Measurements from ENCODE around the gene NUMB. TPM values are rescaled to one million over a fixed set of nuclear protein-coding genes. Genes with fewer than 3 reads are reported as not detected.

The NUMB gene
- total and polyA plus RNA-seq, 3 experiments from 2014 or later, result 36.5 to 39.0 (median 38.5) TPM

DNA sequence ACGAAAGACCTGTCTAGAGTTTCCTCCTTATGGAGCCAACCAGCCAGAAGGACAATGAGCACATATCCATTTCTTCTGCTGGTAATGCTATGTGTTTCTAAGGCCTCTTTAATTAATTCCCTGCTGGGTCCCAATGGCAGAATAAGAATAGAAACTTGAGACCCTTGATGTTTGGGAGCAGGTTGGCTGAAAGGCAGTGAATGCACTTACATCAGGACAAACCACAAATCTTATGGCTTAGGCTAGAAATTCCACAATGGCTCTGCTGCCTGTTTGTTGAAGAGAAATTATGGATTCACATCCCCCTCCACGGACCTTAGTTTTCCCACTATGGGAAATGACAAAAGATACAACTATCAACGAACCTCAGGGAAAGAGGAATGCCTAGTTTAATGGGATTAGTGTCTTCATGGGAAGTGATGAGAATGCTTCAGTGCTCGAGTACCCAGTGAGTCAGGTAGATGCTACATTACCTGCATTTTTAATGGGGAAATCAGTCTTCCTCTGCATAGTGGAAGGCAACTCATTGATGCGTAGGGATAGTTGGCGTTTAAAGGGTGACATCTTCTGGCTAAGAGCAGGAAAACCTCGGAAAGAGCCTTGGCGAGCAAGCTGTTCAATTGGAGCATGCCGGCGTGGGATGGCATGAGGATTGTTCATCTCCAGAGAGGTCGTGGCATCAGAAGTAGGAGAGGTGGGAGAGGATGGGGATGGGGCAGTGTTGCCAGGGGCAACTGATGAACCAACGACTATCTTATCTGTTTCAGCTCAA is 174.6 kb downstream of the NUMB start:
- H3K36me3 Mint-ChIP-seq, result peaks cover 10 to 75% (median 35%) of the 10 kb centered on the region in 3 donors
- peaks cover 32% of the 10 kb centered on the region for H3K36me3 ChIP-seq (ENCODE audit: insufficient read depth, low read length)
- ChIA-PET CTCF (no interaction called here), POLR2A (no interaction called here)
- H3K4me1 Mint-ChIP-seq, result peaks cover 5 to 12% (median 7%) of the 10 kb centered on the region in 3 donors
- H3K4me3 ChIP-seq (ENCODE audit: low read length), result no peak overlapping the region
- H3K9me3 ChIP-seq (ENCODE audit: low read length), result no peaks in the 10 kb centered on the region
- H3K27me3 ChIP-seq (ENCODE audit: insufficient read depth, low read length, poor library complexity, severe bottlenecking), result no peaks in the 10 kb centered on the region
- no peak overlapping the region for H3K4me3 Mint-ChIP-seq
- H3K9me3 Mint-ChIP-seq, result no peaks in the 10 kb centered on the region
- peaks cover 0 to 2% of the 10 kb centered on the region in 2 donors for H3K27me3 Mint-ChIP-seq
- peak overlapping the region in 2 of 8 donors; percentile 51 to 52 for H3K27ac Mint-ChIP-seq
- no peak overlapping the region for H3K27ac ChIP-seq (ENCODE audit: low read depth, low read length)
- H3K4me1 ChIP-seq (ENCODE audit: insufficient read depth, low read length), result no peaks in the 10 kb centered on the region
- DNase-seq, result no peak

DNA sequence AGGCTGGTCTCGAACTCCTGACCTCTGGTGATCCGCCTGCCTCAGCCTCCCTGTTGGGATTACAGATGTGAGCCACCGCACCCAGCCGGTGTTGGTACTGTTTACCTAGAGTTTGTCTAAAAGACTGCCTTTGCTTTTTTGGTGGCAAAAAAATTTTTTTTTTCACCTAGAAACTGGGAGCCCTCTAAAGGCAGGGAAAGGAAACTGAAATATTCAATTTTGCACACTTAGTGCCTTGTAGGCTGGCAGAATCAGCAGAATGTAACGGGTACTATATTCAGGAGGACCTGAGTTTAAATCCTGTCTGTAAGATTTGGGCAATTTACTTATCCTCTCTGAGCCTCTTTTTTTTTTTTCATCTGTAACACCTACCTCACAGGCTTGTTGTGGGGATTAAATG is 177.4 kb downstream of the NUMB start:
- ChIA-PET POLR2A (no interaction called here), CTCF (no interaction called here)
- Histone ChIP-seq H3K4me3 (ENCODE audit: low read length) (no peak overlapping the region), H3K36me3 (ENCODE audit: insufficient read depth, low read length) (peaks cover 32% of the 10 kb centered on the region), H3K27me3 (ENCODE audit: insufficient read depth, low read length, poor library complexity, severe bottlenecking) (no peaks in the 10 kb centered on the region), H3K9me3 (ENCODE audit: low read length) (no peaks in the 10 kb centered on the region), H3K4me1 (ENCODE audit: insufficient read depth, low read length) (no peaks in the 10 kb centered on the region), H3K27ac (ENCODE audit: low read depth, low read length) (no peak overlapping the region)
- peaks cover 5 to 12% (median 7%) of the 10 kb centered on the region in 3 donors for H3K4me1 Mint-ChIP-seq
- H3K9me3 Mint-ChIP-seq, result no peaks in the 10 kb centered on the region
- peaks cover 0 to 2% of the 10 kb centered on the region in 2 donors for H3K27me3 Mint-ChIP-seq
- H3K27ac Mint-ChIP-seq, result no peak overlapping the region
- H3K4me3 Mint-ChIP-seq, result no peak overlapping the region
- peaks cover 8 to 85% (median 41%) of the 10 kb centered on the region in 3 donors for H3K36me3 Mint-ChIP-seq
- no peak for DNase-seq

DNA sequence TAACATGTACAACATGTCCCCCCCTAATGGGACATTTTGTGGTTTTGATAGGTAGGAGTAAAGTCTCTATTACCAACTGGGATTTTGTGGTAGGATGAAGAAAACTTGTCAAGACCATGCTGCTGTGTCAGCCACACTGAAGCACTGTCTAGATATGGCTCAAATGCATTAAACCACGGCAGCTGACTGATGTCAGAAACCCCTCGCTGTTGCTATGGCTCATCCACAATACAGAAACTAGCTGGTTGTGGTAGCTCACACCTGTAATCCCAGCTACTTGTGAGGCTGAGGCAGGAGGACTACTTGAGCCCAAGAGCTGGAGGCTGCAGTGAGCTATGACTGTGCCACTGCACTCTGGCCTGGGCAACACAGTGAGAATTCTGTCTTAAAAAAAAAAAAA is 181.0 kb downstream of the NUMB start:
- Histone ChIP-seq H3K9me3 (ENCODE audit: low read length) (no peaks in the 10 kb centered on the region), H3K4me3 (ENCODE audit: low read length) (no peak overlapping the region), H3K27me3 (ENCODE audit: insufficient read depth, low read length, poor library complexity, severe bottlenecking) (no peaks in the 10 kb centered on the region), H3K27ac (ENCODE audit: low read depth, low read length) (no peak overlapping the region), H3K4me1 (ENCODE audit: insufficient read depth, low read length) (no peaks in the 10 kb centered on the region), H3K36me3 (ENCODE audit: insufficient read depth, low read length) (peaks cover 11% of the 10 kb centered on the region)
- Mint-ChIP-seq H3K27ac (peak overlapping the region in 1 of 8 donors; percentile 4), H3K4me3 (no peak overlapping the region), H3K4me1 (peaks cover 4 to 7% (median 5%) of the 10 kb centered on the region in 3 donors), H3K27me3 (peaks cover 0 to 2% of the 10 kb centered on the region in 2 donors), H3K9me3 (no peaks in the 10 kb centered on the region), H3K36me3 (peaks cover 4 to 75% (median 39%) of the 10 kb centered on the region in 3 donors)
- CTCF ChIA-PET, result no interaction called here
- POLR2A ChIA-PET, result no interaction called here
- DNase-seq, result no peak

DNA sequence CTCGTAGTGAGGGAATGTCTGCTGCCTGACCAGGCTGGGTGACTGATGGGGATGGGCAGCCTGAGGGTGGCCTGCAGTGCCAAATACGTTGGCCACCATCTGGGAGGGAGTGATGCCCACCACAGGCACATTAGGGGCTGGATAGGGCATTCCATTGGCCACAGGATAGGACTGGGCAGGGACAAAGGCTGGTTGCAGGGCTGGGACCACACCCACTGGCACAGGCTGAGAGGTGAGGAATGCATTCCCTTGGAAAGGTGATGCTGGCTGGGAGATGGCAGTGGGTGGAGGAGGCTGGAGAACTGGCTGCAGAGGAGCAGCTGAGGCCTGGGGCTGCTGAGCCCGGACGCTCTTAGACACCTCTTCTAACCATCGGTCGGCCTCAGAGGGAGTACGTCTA is 181.5 kb downstream of the NUMB start:
- Mint-ChIP-seq H3K4me3 (no peak overlapping the region), H3K27ac (no peak overlapping the region), H3K4me1 (peaks cover under 1 to 1% (median under 1%) of the 10 kb centered on the region in 3 donors), H3K9me3 (no peaks in the 10 kb centered on the region), H3K36me3 (peaks cover 1 to 69% (median 34%) of the 10 kb centered on the region in 3 donors), H3K27me3 (peaks cover 0 to 2% of the 10 kb centered on the region in 2 donors)
- no peaks in the 10 kb centered on the region for H3K4me1 ChIP-seq (ENCODE audit: insufficient read depth, low read length)
- ChIA-PET POLR2A (no interaction called here), CTCF (no interaction called here)
- H3K27me3 ChIP-seq (ENCODE audit: insufficient read depth, low read length, poor library complexity, severe bottlenecking), result no peaks in the 10 kb centered on the region
- H3K4me3 ChIP-seq (ENCODE audit: low read length), result no peak overlapping the region
- DNase-seq, result no peak
- H3K36me3 ChIP-seq (ENCODE audit: insufficient read depth, low read length), result peaks cover 6% of the 10 kb centered on the region
- no peaks in the 10 kb centered on the region for H3K9me3 ChIP-seq (ENCODE audit: low read length)
- H3K27ac ChIP-seq (ENCODE audit: low read depth, low read length), result no peak overlapping the region

DNA sequence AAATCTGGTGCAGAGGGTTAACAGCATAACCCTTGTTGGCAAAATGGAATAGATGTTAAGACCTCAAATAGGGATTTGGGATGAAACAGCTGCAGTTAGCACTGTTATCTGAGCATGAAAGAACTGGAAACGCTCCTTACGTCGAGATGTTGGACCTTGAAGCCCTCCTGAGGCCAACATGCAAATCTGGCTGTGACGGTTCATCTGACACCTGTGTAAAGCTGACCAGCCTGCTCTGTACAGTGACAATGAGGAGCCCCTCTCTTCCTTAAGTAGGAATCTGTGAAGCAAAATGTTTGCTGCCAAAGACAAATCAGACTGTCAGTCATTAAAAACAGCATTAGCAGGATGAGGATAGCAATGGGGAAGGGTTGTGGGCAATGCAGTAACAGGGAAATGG is 184.5 kb downstream of the NUMB start:
- Histone ChIP-seq H3K9me3 (ENCODE audit: low read length) (no peaks in the 10 kb centered on the region), H3K36me3 (ENCODE audit: insufficient read depth, low read length) (no peaks in the 10 kb centered on the region), H3K4me3 (ENCODE audit: low read length) (no peak overlapping the region), H3K27ac (ENCODE audit: low read depth, low read length) (no peak overlapping the region), H3K4me1 (ENCODE audit: insufficient read depth, low read length) (no peaks in the 10 kb centered on the region), H3K27me3 (ENCODE audit: insufficient read depth, low read length, poor library complexity, severe bottlenecking) (no peaks in the 10 kb centered on the region)
- Mint-ChIP-seq H3K27me3 (peaks cover 1 to 3% of the 10 kb centered on the region in 2 donors), H3K27ac (peak overlapping the region in 1 of 8 donors; percentile 9), H3K4me3 (no peak overlapping the region), H3K4me1 (peaks cover 6 to 15% (median 10%) of the 10 kb centered on the region in 3 donors), H3K36me3 (peaks cover 0 to 42% (median 19%) of the 10 kb centered on the region in 3 donors), H3K9me3 (no peaks in the 10 kb centered on the region)
- DNase-seq, result no peak
- ChIA-PET POLR2A (no interaction called here), CTCF (no interaction called here)

DNA sequence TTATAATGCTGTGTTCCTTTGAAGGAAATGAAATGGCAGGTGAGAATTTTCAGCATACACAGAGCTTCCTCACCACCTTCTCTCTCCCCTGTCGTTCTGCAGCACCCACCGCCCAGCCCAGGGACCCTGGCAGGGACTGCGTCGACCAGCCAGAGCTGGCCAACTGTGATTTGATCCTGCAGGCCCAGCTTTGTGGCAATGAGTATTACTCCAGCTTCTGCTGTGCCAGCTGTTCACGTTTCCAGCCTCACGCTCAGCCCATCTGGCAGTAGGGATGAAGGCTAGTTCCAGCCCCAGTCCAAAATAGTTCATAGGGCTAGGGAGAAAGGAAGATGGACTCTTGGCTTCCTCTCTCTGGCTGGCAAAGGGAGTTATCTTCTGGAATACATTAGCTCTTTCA is 186.0 kb downstream of the NUMB start:
- peaks cover 1 to 3% of the 10 kb centered on the region in 2 donors for H3K27me3 Mint-ChIP-seq
- Histone ChIP-seq H3K9me3 (ENCODE audit: low read length) (no peaks in the 10 kb centered on the region), H3K4me1 (ENCODE audit: insufficient read depth, low read length) (no peaks in the 10 kb centered on the region), H3K36me3 (ENCODE audit: insufficient read depth, low read length) (no peaks in the 10 kb centered on the region), H3K27me3 (ENCODE audit: insufficient read depth, low read length, poor library complexity, severe bottlenecking) (no peaks in the 10 kb centered on the region), H3K27ac (ENCODE audit: low read depth, low read length) (no peak overlapping the region), H3K4me3 (ENCODE audit: low read length) (no peak overlapping the region)
- peaks cover 0 to 35% (median 19%) of the 10 kb centered on the region in 3 donors for H3K36me3 Mint-ChIP-seq
- peaks cover 6 to 15% (median 10%) of the 10 kb centered on the region in 3 donors for H3K4me1 Mint-ChIP-seq
- POLR2A ChIA-PET, result no interaction called here
- no peak overlapping the region for H3K4me3 Mint-ChIP-seq
- H3K9me3 Mint-ChIP-seq, result no peaks in the 10 kb centered on the region
- no peak for DNase-seq
- CTCF ChIA-PET, result interaction anchor here (0.8 kb wide), 1 partner anchor 24 kb away, joined by 4 read pairs; no protein-coding TSS in a partner anchor
- peak overlapping the region in 1 of 8 donors; percentile 78 for H3K27ac Mint-ChIP-seq

DNA sequence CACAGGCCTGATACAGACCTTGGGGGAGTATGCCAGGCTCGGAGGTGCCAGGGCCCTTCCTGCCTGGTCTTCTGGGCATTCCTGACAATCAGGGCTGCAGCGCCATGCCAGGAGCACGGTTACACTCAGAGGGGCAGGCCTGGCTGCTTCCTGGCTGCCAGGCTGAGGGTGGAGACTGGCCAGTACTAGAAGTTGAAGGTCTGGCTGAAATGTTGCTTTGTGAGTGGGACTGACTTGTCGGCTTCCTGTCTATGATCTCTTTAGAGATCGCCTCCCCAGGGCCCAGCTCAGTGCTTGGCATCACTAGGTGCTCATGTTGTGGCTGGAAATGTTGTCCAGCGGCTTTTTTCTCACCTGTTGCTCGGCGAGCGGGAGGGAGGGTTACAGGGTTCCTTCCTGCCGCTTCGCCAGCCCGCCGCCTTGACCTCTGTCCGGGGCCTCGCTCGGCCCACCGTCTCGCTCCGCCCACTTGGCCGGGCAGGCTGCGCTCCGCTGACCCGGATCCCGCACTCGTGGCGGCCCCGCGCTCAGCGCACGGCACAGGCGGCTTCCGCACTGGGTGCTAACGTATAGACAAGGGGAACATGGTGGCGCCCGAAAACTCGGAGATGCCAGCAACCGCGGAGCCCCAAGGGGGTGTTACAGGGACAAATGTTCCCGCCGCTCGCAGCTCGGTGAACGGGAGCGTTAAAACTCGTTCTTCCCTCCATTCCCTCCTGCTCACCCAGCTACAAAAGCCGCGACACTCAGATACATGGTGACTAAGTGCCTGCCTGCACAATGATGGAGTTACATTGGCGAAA is 188.4 kb downstream of the NUMB start:
- ChIA-PET POLR2A (no interaction called here), CTCF (no interaction called here)

DNA sequence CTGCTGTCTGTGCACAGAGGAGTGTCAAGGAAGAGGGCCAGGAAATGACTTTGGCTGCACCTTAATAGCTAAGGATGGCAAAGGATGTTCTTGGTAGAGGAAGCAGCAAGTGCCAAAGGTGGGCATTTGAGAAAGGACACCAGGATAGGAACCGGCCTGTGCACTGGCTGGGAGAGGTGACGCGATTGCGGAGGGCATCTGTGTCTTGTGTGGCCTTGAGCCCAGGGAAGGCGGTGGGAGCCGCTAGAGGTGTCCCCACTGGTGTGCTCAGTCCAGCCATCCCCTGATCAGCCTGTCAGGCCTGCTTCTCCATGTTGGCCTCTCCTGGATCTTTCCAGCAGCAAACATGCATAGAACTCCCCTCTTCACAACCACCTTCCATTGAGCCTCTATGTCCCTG is 190.9 kb downstream of the NUMB start:
- H3K27ac ChIP-seq (ENCODE audit: low read depth, low read length), result no peak overlapping the region
- H3K4me1 ChIP-seq (ENCODE audit: insufficient read depth, low read length), result no peaks in the 10 kb centered on the region
- Mint-ChIP-seq H3K27ac (no peak overlapping the region), H3K36me3 (no peaks in the 10 kb centered on the region), H3K9me3 (no peaks in the 10 kb centered on the region), H3K4me1 (peaks cover 6 to 15% (median 10%) of the 10 kb centered on the region in 3 donors), H3K27me3 (peaks cover 4 to 17% of the 10 kb centered on the region in 2 donors), H3K4me3 (no peak overlapping the region)
- no peaks in the 10 kb centered on the region for H3K9me3 ChIP-seq (ENCODE audit: low read length)
- H3K36me3 ChIP-seq (ENCODE audit: insufficient read depth, low read length), result no peaks in the 10 kb centered on the region
- ChIA-PET POLR2A (no interaction called here), CTCF (interaction anchor here (1.5 kb wide), 1 partner anchor 205 kb away, joined by 3 read pairs; no protein-coding TSS in a partner anchor)
- H3K4me3 ChIP-seq (ENCODE audit: low read length), result no peak overlapping the region
- no peaks in the 10 kb centered on the region for H3K27me3 ChIP-seq (ENCODE audit: insufficient read depth, low read length, poor library complexity, severe bottlenecking)
- DNase-seq, result no peak

More for the DNA sequence above, 188.4 kb downstream of the NUMB start:
- DNase-seq, result no peak
- no peaks in the 10 kb centered on the region for H3K36me3 ChIP-seq (ENCODE audit: insufficient read depth, low read length)
- Mint-ChIP-seq H3K36me3 (peaks cover 0 to 14% (median 10%) of the 10 kb centered on the region in 3 donors), H3K27me3 (peaks cover 1 to 7% of the 10 kb centered on the region in 2 donors), H3K27ac (peak overlapping the region in 5 of 8 donors; percentile 7 to 87 (median 72)), H3K4me1 (peaks cover 6 to 15% (median 10%) of the 10 kb centered on the region in 3 donors), H3K4me3 (peak overlapping the region in 6 of 7 donors; percentile 5 to 72 (median 47)), H3K9me3 (no peaks in the 10 kb centered on the region)
- no peaks in the 10 kb centered on the region for H3K9me3 ChIP-seq (ENCODE audit: low read length)
- H3K27ac ChIP-seq (ENCODE audit: low read depth, low read length), result no peak overlapping the region
- H3K4me3 ChIP-seq (ENCODE audit: low read length), result no peak overlapping the region
- no peaks in the 10 kb centered on the region for H3K27me3 ChIP-seq (ENCODE audit: insufficient read depth, low read length, poor library complexity, severe bottlenecking)
- H3K4me1 ChIP-seq (ENCODE audit: insufficient read depth, low read length), result no peaks in the 10 kb centered on the region

Measured in CD8-positive, alpha-beta memory T cell (primary cell).